Activated CD8-positive, alpha-beta memory T cell treated with anti-CD3 and anti-CD28 coated beads, Interleukin-2, amount 10 ng/mL, durations not matched to agents 7 days and 5 days (primary cell): Measurements from ENCODE around the gene TCOF1. TPM values are rescaled to one million over a fixed set of nuclear protein-coding genes. Genes with fewer than 3 reads are reported as not detected.

Experiments
- ATAC-seq: fragments of 150-1000 bp; cut with Tn5 transposase; one replicate; pipeline ENCODE4 v1.10.0; 2021; ENCODE audit warnings: moderate library complexity
- CTCF ChIA-PET: fragments of 350-600 bp; sonication (Branson Sonifier 250); formaldehyde crosslinking; loops from one replicate; lab custom pipeline; 2021; ENCODE audit warnings: antibody characterized with exemption; lab: Charles Lee
- DNase-seq: peaks from one replicate; pipeline ENCODE4 v3.0.0-alpha.2; 2020
- H3K27ac Mint-ChIP-seq: one replicate; pipeline ENCODE4 v1.8.0; 2021; ENCODE audit warnings: mild to moderate bottlenecking, mixed read lengths
- H3K27me3 Mint-ChIP-seq: one replicate; pipeline ENCODE4 v1.8.0; 2021; ENCODE audit warnings: mixed read lengths
- H3K36me3 Mint-ChIP-seq: one replicate; pipeline ENCODE4 v1.8.0; 2021; ENCODE audit warnings: mild to moderate bottlenecking, mixed read lengths
- H3K4me1 Mint-ChIP-seq: one replicate; pipeline ENCODE4 v1.8.0; 2021; ENCODE audit warnings: mixed read lengths
- H3K4me3 Mint-ChIP-seq: one replicate; pipeline ENCODE4 v1.8.0; 2021; ENCODE audit warnings: mild to moderate bottlenecking, moderate library complexity, mixed read lengths
- H3K9me3 Mint-ChIP-seq: one replicate; pipeline ENCODE4 v1.8.0; 2022; ENCODE audit warnings: low read depth, mixed read lengths
- total RNA-seq, 2 experiments: library from RNA; stranded (reverse); gene quantifications; one replicate each; pipeline ENCODE4 v1.2.3, GENCODE V29; 2021

TCOF1 gene
- total RNA-seq, 2 experiments from 2014 or later: 95.3 to 96.9 TPM

GRCh38 chr5:150364004-150364403 lies 6.5 kb downstream of the TCOF1 start:
- Mint-ChIP-seq H3K9me3 (no peaks in the 10 kb centered on the region), H3K4me3 (no peak overlapping the region), H3K36me3 (peaks cover 45% of the 10 kb centered on the region), H3K4me1 (peaks cover 29% of the 10 kb centered on the region), H3K27ac (no peak overlapping the region), H3K27me3 (no peaks in the 10 kb centered on the region)
- ATAC-seq: no peak
- no peak for DNase-seq
- CTCF ChIA-PET: interaction anchor here (0.8 to 4.6 kb wide), 2 partner anchors 9 to 13 kb away, joined by 3 to 16 read pairs; no protein-coding TSS in a partner anchor

- Mint-ChIP-seq H3K36me3 (peaks cover 35% of the 10 kb centered on the region), H3K9me3 (no peaks in the 10 kb centered on the region), H3K27ac (no peak overlapping the region), H3K4me1 (no peaks in the 10 kb centered on the region), H3K4me3 (no peak overlapping the region), H3K27me3 (no peaks in the 10 kb centered on the region)
- ATAC-seq (no peak), DNase-seq (no peak)
- CTCF ChIA-PET: interaction anchor here (0.9 kb wide), 1 partner anchor 30 kb away, joined by 3 read pairs; no protein-coding TSS in a partner anchor
Observed at GRCh38 chr5:150368526-150368925, 11.0 kb downstream of the TCOF1 start.

GRCh38 chr5:150372639-150373038 lies 15.1 kb downstream of the TCOF1 start:
- no peaks in the 10 kb centered on the region for H3K9me3 Mint-ChIP-seq
- peaks cover 42% of the 10 kb centered on the region for H3K36me3 Mint-ChIP-seq
- peaks cover 8% of the 10 kb centered on the region for H3K4me1 Mint-ChIP-seq
- no peaks in the 10 kb centered on the region for H3K27me3 Mint-ChIP-seq
- no peak for ATAC-seq
- no peak overlapping the region for H3K4me3 Mint-ChIP-seq
- CTCF ChIA-PET: interaction anchor here (1.1 kb wide), 2 partner anchors 9 to 64 kb away, joined by 3 read pairs; no protein-coding TSS in a partner anchor
- no peak overlapping the region for H3K27ac Mint-ChIP-seq
- DNase-seq: no peak

- Mint-ChIP-seq H3K36me3 (peaks cover 44% of the 10 kb centered on the region), H3K4me3 (no peak overlapping the region), H3K4me1 (peaks cover 8% of the 10 kb centered on the region), H3K9me3 (no peaks in the 10 kb centered on the region), H3K27ac (no peak overlapping the region), H3K27me3 (no peaks in the 10 kb centered on the region)
- DNase-seq: no peak
- CTCF ChIA-PET: no interaction called here
- ATAC-seq: no peak
Observed at GRCh38 chr5:150374651-150375050, 17.2 kb downstream of the TCOF1 start.

- Mint-ChIP-seq H3K27ac (peak overlapping the region; percentile 68), H3K27me3 (no peaks in the 10 kb centered on the region), H3K9me3 (no peaks in the 10 kb centered on the region), H3K4me3 (no peak overlapping the region), H3K4me1 (peaks cover 8% of the 10 kb centered on the region), H3K36me3 (peaks cover 45% of the 10 kb centered on the region)
- CTCF ChIA-PET: interaction anchor here (1.4 kb wide), 1 partner anchor 22 kb away, joined by 3 read pairs; no protein-coding TSS in a partner anchor
- DNase-seq: no peak
- no peak for ATAC-seq
Observed at GRCh38 chr5:150376799-150377771, 19.6 kb downstream of the TCOF1 start.

GRCh38 chr5:150377964-150378694 lies 20.6 kb downstream of the TCOF1 start:
- CTCF ChIA-PET: interaction anchor here (1.0 kb wide), 1 partner anchor 22 kb away, joined by 4 read pairs; no protein-coding TSS in a partner anchor
- peaks cover 39% of the 10 kb centered on the region for H3K36me3 Mint-ChIP-seq
- no peaks in the 10 kb centered on the region for H3K27me3 Mint-ChIP-seq
- H3K4me1 Mint-ChIP-seq: peaks cover 8% of the 10 kb centered on the region
- no peak overlapping the region for H3K4me3 Mint-ChIP-seq
- ATAC-seq: no peak
- DNase-seq: no peak
- H3K9me3 Mint-ChIP-seq: no peaks in the 10 kb centered on the region
- peak overlapping the region; percentile 44 for H3K27ac Mint-ChIP-seq

- no peaks in the 10 kb centered on the region for H3K4me1 Mint-ChIP-seq
- no peaks in the 10 kb centered on the region for H3K9me3 Mint-ChIP-seq
- DNase-seq (no peak), ATAC-seq (no peak)
- CTCF ChIA-PET: interaction anchor here (0.6 to 1.0 kb wide), 2 partner anchors 12 to 25 kb away, joined by 3 read pairs; no protein-coding TSS in a partner anchor
- H3K36me3 Mint-ChIP-seq: peaks cover 16% of the 10 kb centered on the region
- no peaks in the 10 kb centered on the region for H3K27me3 Mint-ChIP-seq
- H3K27ac Mint-ChIP-seq: peak overlapping the region; percentile 26
- no peak overlapping the region for H3K4me3 Mint-ChIP-seq
Observed at GRCh38 chr5:150384701-150385100, 27.2 kb downstream of the TCOF1 start.

GRCh38 chr5:150386024-150386855 lies 28.7 kb downstream of the TCOF1 start:
- no peaks in the 10 kb centered on the region for H3K9me3 Mint-ChIP-seq
- H3K27ac Mint-ChIP-seq: no peak overlapping the region
- H3K27me3 Mint-ChIP-seq: no peaks in the 10 kb centered on the region
- CTCF ChIA-PET: interaction anchor here (1.6 to 2.0 kb wide), 2 partner anchors 10 to 13 kb away, joined by 5 to 6 read pairs; no protein-coding TSS in a partner anchor
- ATAC-seq: no peak
- H3K36me3 Mint-ChIP-seq: peaks cover 15% of the 10 kb centered on the region
- DNase-seq: no peak
- no peaks in the 10 kb centered on the region for H3K4me1 Mint-ChIP-seq
- no peak overlapping the region for H3K4me3 Mint-ChIP-seq

GRCh38 chr5:150389531-150390266 lies 32.2 kb downstream of the TCOF1 start:
- Mint-ChIP-seq H3K27ac (no peak overlapping the region), H3K27me3 (no peaks in the 10 kb centered on the region), H3K36me3 (peaks cover 17% of the 10 kb centered on the region), H3K4me1 (peaks cover 3% of the 10 kb centered on the region), H3K9me3 (no peaks in the 10 kb centered on the region), H3K4me3 (no peak overlapping the region)
- ATAC-seq (no peak), DNase-seq (no peak)
- CTCF ChIA-PET: interaction anchor here (0.9 to 1.7 kb wide), 2 partner anchors 9 kb away, joined by 3 to 6 read pairs; no protein-coding TSS in a partner anchor

GRCh38 chr5:150391064-150391834 lies 33.8 kb downstream of the TCOF1 start:
- DNase-seq (no peak), ATAC-seq (no peak)
- H3K4me1 Mint-ChIP-seq: peaks cover 3% of the 10 kb centered on the region
- H3K27ac Mint-ChIP-seq: no peak overlapping the region
- no peaks in the 10 kb centered on the region for H3K9me3 Mint-ChIP-seq
- no peak overlapping the region for H3K4me3 Mint-ChIP-seq
- no peaks in the 10 kb centered on the region for H3K27me3 Mint-ChIP-seq
- CTCF ChIA-PET: interaction anchor here (1.7 kb wide), 1 partner anchor 8 kb away, joined by 6 read pairs; no protein-coding TSS in a partner anchor
- peaks cover 25% of the 10 kb centered on the region for H3K36me3 Mint-ChIP-seq

GRCh38 chr5:150391986-150392385 lies 34.5 kb downstream of the TCOF1 start:
- Mint-ChIP-seq H3K4me3 (no peak overlapping the region), H3K9me3 (no peaks in the 10 kb centered on the region), H3K36me3 (peaks cover 28% of the 10 kb centered on the region), H3K27ac (no peak overlapping the region), H3K4me1 (peaks cover 3% of the 10 kb centered on the region), H3K27me3 (no peaks in the 10 kb centered on the region)
- no peak for ATAC-seq
- CTCF ChIA-PET: no interaction called here
- DNase-seq: no peak
